GM21717 (cell line): ENCODE measurements around the gene GRM7.

Source experiments
- ATAC-seq: cut with Tn5 transposase; IDR thresholded peaks from one replicate; pipeline ENCODE4 v1.9.1; 2021; ENCODE audit warnings: mild to moderate bottlenecking, moderate library complexity; ENCODE audit not compliant: unreplicated experiment

Gene GRM7

DNA sequence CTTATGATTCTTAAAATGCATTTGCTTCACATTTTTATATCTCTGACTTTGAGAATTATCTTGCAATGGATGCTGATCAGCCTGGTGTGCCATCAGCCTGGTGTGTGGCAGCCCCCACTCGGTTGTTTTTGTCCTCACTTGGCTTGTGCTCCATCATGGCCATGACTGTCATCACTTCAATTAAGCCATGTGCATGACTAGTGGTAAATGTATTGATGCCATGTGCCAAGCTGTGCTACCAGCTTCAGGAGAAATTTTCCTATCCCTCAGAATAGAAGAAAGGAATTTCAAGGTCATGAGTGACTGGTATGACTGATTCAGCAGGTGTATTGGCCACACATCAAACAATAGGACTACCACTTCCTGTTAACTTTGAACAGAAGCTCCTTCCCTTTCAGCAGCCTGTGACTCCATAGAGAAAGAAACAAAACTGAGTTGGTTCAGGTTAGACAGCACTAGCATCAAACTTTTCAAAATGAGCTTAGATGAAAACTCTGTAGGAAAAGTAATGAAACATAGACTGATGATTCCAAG lies 251.7 kb downstream of the GRM7 start:
- no peak for ATAC-seq

DNA sequence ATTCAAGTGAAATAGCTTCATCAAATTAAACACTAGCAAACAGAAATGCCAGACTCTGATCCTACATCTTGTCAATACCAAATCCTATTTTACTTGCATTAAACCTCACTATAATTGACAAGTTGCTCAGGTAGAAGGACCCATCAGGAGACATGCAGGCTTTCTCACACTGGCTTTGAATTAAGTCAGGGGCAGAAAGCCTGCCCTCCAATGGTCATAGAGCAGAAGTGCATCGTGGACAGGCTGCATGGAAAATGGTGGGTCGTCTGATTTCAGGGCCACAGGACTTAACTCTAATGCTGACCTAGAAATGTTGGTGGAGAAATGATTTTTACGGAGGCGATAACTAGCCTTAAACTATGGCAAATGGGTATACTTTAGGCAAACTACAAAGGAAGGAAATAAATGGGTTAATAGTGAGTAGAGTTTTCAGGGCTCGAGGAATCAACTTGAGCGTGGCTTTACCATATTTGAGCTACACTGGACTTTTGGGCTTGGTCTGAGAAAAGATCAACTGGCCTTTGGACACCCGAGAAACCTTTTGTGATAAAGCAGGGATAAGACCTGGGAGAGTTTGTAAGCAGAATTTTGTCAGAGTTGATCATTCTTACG lies 283.9 kb downstream of the GRM7 start:
- peak; percentile 81 for ATAC-seq

- ATAC-seq, result no peak
Observed at GRCh38 chr3:7146529-7146928, 285.6 kb downstream of the GRM7 start.

DNA sequence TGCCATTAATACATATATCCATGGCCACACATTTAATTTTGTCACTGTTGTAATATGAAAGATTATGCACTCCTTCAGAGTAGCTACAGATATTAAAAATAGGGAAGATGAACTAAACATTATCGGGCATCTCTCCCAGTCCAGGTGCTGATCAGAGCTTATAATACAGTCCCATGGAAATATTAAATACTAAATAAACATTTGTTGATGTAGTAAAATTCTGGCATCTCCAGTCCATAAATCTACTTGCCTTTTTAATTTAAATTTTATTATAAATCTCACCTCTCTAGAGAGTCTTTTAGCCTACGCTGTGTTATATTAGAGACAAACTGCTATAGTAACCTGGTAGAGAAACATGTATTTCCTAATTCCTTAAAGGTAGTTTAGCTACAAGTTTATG lies 297.6 kb downstream of the GRM7 start:
- ATAC-seq, result no peak

- no peak for ATAC-seq
Observed at GRCh38 chr3:7160689-7161088, 299.8 kb downstream of the GRM7 start.

DNA sequence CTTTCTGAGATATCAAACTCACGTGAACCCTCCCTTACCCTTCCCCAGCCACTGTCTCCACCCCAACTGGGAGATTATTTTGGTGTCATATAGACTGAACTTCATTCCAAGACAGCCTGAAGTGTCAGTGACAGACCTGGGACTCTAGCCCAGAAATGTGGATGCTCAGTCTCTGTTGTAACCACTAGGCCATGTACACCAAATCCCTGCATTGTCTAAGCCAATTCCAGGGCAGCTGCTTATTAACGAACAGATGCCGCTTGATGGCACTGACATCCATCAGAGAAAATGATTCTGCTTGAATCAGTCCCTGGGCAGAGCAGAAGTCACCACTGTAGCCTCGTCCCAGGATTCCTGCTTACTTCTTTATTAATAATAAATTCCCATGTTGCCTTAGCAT lies 305.5 kb downstream of the GRM7 start:
- no peak for ATAC-seq

DNA sequence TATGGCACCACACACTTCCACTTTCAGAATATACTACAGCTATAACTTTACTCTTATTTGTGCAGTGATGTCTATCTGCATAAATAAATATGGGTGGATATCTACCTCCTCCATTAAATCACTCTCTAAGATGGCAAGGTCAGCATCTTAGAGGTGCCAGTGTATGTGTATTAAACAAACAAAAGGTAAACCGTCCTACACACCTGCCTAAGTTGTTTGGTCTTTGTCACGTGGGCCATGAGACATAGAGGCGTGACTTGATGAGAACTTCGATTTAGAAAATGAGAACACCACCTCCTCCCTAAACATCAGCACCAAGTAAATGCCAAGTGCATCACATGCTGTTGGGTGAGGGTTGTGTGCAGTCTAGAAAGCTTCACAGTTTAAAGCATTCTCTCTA lies 310.6 kb downstream of the GRM7 start:
- no peak for ATAC-seq

GRCh38 chr3:7172996-7173395 lies 312.1 kb downstream of the GRM7 start:
- no peak for ATAC-seq

GRCh38 chr3:7188551-7188950 lies 327.6 kb downstream of the GRM7 start:
- no peak for ATAC-seq

DNA sequence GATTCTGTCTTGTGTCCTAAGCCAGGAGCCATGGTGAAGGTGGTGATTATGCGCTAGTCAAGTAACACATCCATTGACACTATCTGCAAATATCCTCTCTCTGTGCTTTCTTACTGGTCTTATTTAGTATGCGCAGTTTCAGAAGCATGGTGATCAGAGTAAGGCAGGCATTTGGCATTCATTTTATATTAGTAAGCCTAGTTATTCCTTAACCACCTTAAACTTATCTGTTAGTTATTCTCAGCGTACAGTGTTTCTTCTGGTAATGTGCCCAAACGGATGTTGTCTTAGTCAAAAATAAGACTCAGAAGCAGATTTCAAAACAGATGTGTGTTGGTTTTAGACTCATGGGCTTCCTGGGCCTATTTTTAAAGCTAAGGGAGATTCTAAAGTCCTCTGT lies 329.2 kb downstream of the GRM7 start:
- no peak for ATAC-seq

DNA sequence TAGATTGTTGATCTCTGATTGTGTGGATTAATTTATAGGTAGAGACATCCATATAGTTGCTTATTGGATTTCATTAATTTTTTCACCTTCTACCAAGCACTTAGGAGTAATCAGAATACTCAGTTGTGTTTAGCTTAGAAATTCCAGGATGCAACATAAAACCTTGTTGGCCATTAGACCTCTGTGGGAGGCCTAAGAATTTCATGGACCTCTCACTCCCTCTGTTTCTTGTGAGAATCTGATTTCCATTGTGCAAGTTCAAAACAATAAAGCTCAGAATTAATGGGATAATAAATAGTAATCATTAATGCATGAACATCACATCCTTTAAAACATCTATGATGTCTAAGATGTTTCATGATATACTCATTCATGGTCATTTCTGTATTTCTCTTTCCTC lies 332.4 kb downstream of the GRM7 start:
- ATAC-seq, result no peak

DNA sequence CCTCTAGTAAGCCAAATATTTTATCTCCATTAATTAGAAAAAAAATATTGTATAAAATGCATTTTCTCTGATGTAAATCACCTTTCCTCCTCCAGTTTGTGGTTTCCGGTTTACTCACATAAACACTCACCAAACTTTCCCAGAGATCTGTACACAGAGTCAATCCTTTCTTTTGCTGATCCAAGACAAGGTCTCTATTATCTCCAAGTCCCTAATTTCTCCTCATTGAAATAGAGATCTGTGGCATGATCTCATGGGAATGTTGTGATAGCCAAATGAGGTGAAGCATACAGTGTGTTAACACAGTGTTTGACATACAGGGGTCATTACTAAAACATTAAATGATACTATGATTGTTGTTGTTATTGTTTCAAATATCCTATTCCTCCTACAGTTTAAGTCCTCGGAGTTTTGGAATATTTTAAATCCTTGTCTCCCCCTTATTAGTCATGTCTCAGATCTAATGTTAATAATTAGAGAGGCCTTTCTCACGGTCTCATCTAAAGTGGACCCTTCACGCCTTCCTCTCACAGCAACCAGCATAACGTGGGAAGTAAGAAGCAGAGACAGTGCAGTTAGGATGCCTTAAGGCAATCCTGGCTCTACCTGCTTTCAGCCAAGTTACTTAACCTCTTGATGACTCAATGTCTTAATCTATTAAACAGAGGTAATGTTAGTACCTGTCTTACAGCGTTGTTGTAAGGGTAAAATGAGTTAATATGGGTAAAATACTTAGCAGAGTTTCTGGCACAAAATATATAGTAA lies 333.3 kb downstream of the GRM7 start:
- no peak for ATAC-seq

GRCh38 chr3:7195934-7196333 lies 335.0 kb downstream of the GRM7 start:
- ATAC-seq, result no peak

GRCh38 chr3:7201784-7202183 lies 340.9 kb downstream of the GRM7 start:
- ATAC-seq, result no peak

- ATAC-seq, result no peak
Observed at GRCh38 chr3:7203969-7204847, 343.3 kb downstream of the GRM7 start.

DNA sequence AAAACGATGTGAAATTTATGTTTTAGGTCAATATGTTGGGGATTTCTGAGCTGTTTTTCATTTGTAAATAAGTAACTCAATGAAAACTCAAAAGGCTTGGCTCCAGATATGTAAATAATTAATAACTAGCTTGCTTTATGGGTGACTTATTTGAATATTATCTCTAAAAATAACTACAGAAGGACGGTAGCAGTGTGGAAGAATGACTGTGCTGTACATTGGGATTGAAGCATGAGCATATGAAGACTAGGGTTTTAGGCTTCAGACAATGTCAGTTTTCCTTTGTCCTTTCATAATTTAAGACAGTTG lies 343.9 kb downstream of the GRM7 start:
- ATAC-seq, result no peak

- ATAC-seq, result peak; percentile 51
Observed at GRCh38 chr3:7205535-7205934, 344.6 kb downstream of the GRM7 start.

- ATAC-seq, result peak; percentile 94
Observed at GRCh38 chr3:7205962-7206361, 345.0 kb downstream of the GRM7 start.

DNA sequence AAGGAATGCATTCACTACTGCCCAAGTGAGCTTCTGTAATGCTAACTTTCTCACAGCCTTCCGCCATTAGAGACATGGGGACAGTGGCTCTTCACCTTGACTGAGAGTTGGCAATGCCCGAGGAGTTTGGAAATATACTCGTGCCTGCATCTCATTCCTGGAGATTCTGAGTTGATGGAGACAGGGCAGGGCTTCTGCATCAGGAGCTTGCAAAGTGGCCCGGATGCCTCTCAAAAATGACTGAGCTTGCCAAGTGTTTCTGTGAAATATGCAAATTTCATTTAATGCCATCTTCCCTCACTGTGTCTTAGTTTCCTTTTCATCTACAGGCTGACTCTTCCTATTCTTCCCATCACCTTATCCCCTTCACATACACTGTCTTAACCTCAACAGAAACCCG lies 346.2 kb downstream of the GRM7 start:
- no peak for ATAC-seq

DNA sequence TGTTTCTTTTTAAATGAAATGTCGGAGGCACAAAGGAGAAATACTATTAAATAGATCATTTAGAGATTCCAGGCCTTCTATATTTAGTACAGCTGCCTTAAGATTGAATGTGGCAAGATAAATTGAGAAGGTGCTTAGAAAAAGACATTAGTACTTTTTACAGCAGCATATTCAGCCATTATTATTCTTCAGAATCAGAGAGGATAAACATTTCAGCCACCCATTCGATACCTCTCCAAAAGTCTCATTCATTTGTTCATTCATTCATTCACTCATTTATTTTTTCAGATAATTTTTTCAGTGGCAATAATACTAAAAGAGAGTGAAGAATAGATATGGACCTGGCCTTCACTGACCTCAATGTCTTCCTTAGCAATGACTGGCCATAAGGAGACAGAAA lies 347.0 kb downstream of the GRM7 start:
- ATAC-seq, result no peak

DNA sequence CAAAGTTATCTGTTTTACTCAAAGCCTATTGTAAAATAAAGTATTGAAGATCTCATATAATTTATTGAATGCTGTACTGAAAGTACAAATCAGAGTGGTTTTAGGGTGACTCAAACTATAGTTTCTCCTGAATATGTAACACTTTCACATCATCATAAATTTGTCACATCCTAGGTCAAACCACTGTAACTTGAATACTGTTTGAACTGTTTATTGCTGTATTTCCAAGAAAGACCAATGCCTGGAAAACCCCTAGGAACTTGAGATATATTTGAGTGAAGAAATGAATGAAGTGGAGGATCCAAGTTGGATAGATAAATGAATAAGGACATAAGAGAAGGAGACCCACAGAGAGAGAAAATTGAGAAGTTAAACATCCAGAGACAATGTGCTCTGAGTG lies 348.2 kb downstream of the GRM7 start:
- ATAC-seq, result no peak

DNA sequence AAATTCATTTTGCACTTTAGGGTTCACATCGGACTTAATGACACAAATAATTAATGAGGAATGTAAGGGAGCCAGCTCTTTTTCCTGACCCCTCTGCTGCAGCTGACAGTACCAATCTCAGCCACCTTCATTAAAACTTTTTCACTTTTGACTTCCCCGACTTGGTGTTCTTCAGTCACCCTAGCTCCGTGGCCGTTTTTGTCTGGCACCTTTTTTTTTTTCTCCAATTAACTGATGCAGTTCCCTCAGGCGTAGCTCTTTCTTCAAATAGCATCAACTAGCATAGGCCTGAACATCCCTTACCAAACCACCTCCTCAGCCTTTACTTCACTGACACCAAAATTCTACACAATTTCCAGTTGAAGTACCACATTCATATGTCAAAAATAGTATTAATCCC lies 350.8 kb downstream of the GRM7 start:
- no peak for ATAC-seq
